Measurements from ENCODE around the gene STS. TPM values are rescaled to one million over a fixed set of nuclear protein-coding genes. Genes with fewer than 3 reads are reported as not detected.

Gene STS
- total and polyA plus RNA-seq, 2 donors (not counting 3 experiments of a cell fraction or from before 2014, with no cell fraction given) = 2.1 to 4.9 TPM

DNA sequence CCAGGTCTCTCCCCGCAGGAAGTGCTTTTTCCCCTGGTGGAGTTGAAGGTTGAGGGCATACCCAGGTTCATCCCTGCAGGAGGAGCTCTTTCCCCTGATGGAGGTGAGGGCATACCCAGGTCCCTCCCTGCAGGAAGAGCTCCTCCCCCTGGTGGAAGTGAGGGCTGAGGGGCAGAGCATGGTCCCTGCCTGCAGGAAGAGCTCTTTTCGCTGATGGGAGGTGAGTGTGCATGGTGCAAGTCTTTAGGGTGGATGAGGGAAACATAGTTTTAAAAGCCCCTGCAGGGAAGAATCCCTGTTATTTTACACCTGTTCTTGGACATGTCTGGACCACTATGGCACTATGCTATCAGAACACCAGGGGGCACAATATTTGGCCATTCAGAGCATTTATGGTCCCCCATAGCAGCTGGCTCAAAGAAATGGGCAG is 44.2 kb downstream of the STS start:
- no peak overlapping the region for H3K4me3 ChIP-seq (replicated peaks in 1 of 3; ENCODE audit: insufficient read depth in 1 of 3, low read depth in 1 of 3, low read length in 3 of 3)
- H3K27me3 ChIP-seq (ENCODE audit: control insufficient read depth in 2 of 2, insufficient read depth in 2 of 2, low read length in 2 of 2) = no peaks in the 10 kb centered on the region
- H3K4me1 ChIP-seq (ENCODE audit: control insufficient read depth, extremely low read depth, insufficient read depth, low read length) = no peaks in the 10 kb centered on the region
- no peaks in the 10 kb centered on the region for H4K20me1 ChIP-seq (replicated peaks; ENCODE audit: control insufficient read depth, extremely low read depth, insufficient read depth, low read length)
- no peak overlapping the region for H3K27ac ChIP-seq (ENCODE audit: insufficient read depth, low read depth, low read length)
- dilution Hi-C loops (cut with MboI; ENCODE audit: extremely low pct_ligation_motif_present, low sequenced_read_pairs) = no loop called here
- no peaks in the 10 kb centered on the region for H3K36me3 ChIP-seq (ENCODE audit: control insufficient read depth in 2 of 2, extremely low read depth in 1 of 2, insufficient read depth in 2 of 2, low read length in 2 of 2)
- intact Hi-C loops (cut with micrococcal nuclease) = loop anchor here (2.0 kb wide), 1 partner anchor 735 kb away; the partner anchor contains the start of gene PNPLA4
- H2AFZ ChIP-seq (ENCODE audit: low read depth, low read length) = no peak overlapping the region
- TF ChIP-seq FOS (IDR thresholded peaks at IDR 0.05; ENCODE audit: borderline replicate concordance, insufficient read depth, low read length) (no peak), MYC (IDR thresholded peaks at IDR 0.05; ENCODE audit: low read depth, low read length) (no peak), EZH2 (IDR thresholded peaks at IDR 0.05; ENCODE audit: borderline replicate concordance, low read depth, low read length, severe bottlenecking) (no peak), JUN (IDR thresholded peaks at IDR 0.05; ENCODE audit: borderline replicate concordance, insufficient read depth, insufficient read length, low read depth) (no peak), GATA2 (IDR thresholded peaks at IDR 0.05; ENCODE audit: insufficient read depth, insufficient read length, low read depth, low read length) (no peak), POLR2A (IDR thresholded peaks at IDR 0.05; ENCODE audit: low read depth, low read length) (no peak), POLR2AphosphoS5 (IDR thresholded peaks at IDR 0.05; ENCODE audit: insufficient read depth, low read depth, low read length) (no peak)
- TF ChIP-seq, protein P1, sequence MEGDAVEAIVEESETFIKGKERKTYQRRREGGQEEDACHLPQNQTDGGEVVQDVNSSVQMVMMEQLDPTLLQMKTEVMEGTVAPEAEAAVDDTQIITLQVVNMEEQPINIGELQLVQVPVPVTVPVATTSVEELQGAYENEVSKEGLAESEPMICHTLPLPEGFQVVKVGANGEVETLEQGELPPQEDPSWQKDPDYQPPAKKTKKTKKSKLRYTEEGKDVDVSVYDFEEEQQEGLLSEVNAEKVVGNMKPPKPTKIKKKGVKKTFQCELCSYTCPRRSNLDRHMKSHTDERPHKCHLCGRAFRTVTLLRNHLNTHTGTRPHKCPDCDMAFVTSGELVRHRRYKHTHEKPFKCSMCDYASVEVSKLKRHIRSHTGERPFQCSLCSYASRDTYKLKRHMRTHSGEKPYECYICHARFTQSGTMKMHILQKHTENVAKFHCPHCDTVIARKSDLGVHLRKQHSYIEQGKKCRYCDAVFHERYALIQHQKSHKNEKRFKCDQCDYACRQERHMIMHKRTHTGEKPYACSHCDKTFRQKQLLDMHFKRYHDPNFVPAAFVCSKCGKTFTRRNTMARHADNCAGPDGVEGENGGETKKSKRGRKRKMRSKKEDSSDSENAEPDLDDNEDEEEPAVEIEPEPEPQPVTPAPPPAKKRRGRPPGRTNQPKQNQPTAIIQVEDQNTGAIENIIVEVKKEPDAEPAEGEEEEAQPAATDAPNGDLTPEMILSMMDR (IDR thresholded peaks at IDR 0.05; ENCODE audit: extremely low read depth in 1 of 2, insufficient read depth in 1 of 2, low read depth in 1 of 2, low read length in 2 of 2) = no peak
- TF ChIP-seq, protein P2, sequence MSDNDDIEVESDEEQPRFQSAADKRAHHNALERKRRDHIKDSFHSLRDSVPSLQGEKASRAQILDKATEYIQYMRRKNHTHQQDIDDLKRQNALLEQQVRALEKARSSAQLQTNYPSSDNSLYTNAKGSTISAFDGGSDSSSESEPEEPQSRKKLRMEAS (IDR thresholded peaks at IDR 0.05; ENCODE audit: insufficient read depth, insufficient read length) = no peak
- CTCF ChIA-PET = interaction anchor here (1.4 kb wide), 1 partner anchor 21 kb away, joined by 4 read pairs; no protein-coding TSS in a partner anchor
- no peaks in the 10 kb centered on the region for H3K9me1 ChIP-seq (replicated peaks; ENCODE audit: control insufficient read depth, extremely low read depth, insufficient read depth, low read length)
- POLR2A ChIA-PET = no interaction called here
- no peaks in the 10 kb centered on the region for H3K9me3 ChIP-seq (replicated peaks; ENCODE audit: control insufficient read depth, insufficient read depth, low read length)
- H3K4me2 ChIP-seq (ENCODE audit: insufficient read depth, low read length) = no peak overlapping the region
- no peaks in the 10 kb centered on the region for H3K79me2 ChIP-seq (ENCODE audit: control insufficient read depth, insufficient read depth, low read length)
- DNase-seq (ENCODE audit: low read depth, low spot score) (no peak), FAIRE-seq (no peak)
- no peak overlapping the region for H3K9ac ChIP-seq (replicated peaks; ENCODE audit: extremely low read depth, insufficient read depth, low read length)
- no TSS peak for BruUV-seq (replicated peaks)
